SK-N-SH (cell line): ENCODE data around the gene BAIAP2L2. TPM values are rescaled to one million over a fixed set of nuclear protein-coding genes. Genes with fewer than 3 reads are reported as not detected.

Source experiments
- CTCF ChIA-PET: fragments of 300-600, 350-600 bp; formaldehyde crosslinking; extraction: SDS; loops from one replicate; lab custom pipeline; 2021; lab: Yijun Ruan, JAX
- POLR2A ChIA-PET: fragments of 350-600 bp; sonication (Branson Sonifier 250); formaldehyde crosslinking; extraction: SDS; loops from one replicate; lab custom pipeline; 2020; ENCODE audit warnings: antibody characterized with exemption, inconsistent platforms; lab: Yijun Ruan, JAX
- DNase-seq: peaks from one replicate; pipeline ENCODE4 v3.0.0; 2012
- H2AFZ ChIP-seq: fragments of 200-600 bp; sonication (generic); 2 replicates; pipeline ENCODE4 v1.8.1; 2016; ENCODE audit warnings: antibody characterized with exemption, mild to moderate bottlenecking, low read depth
- H3F3A ChIP-seq: fragments of 200-600 bp; sonication (generic); replicated peaks from 2 replicates; pipeline ENCODE3; 2016; ENCODE audit warnings: antibody characterized with exemption, mild to moderate bottlenecking; ENCODE audit not compliant: insufficient read depth
- H3K27ac ChIP-seq, 2 experiments: fragments of 200-500 bp in 1 of 2; fragments of 200-600 bp in 1 of 2; sonication (Bioruptor generic) in 1 of 2; sonication (generic), shearing (Covaris generic) in 1 of 2; 2 replicates each; pipeline versions ENCODE4 v1.5.1 to v1.6.1; 2014 to 2016; ENCODE audit warnings: low read depth in 2 of 2, inconsistent platforms in 1 of 2, low read length in 1 of 2, mild to moderate bottlenecking in 1 of 2, mixed read lengths in 1 of 2
- H3K27me3 ChIP-seq: fragments of 200-600 bp; sonication (generic), shearing (Covaris generic); 2 replicates; pipeline ENCODE4 v1.6.1; 2016; ENCODE audit warnings: mixed run types; ENCODE audit not compliant: insufficient read depth
- H3K36me3 ChIP-seq, 2 experiments: fragments of 200-500 bp in 1 of 2; fragments of 200-600 bp in 1 of 2; sonication (Bioruptor generic) in 1 of 2; sonication (generic) in 1 of 2; replicated peaks in 1 of 2; 2 replicates each; pipeline versions ENCODE3 to v1.5.1; 2014 to 2016; ENCODE audit warnings: low read length in 1 of 2, mild to moderate bottlenecking in 1 of 2; ENCODE audit not compliant: insufficient read depth in 2 of 2, control insufficient read depth in 1 of 2
- H3K4me1 ChIP-seq, 2 experiments: fragments of 200-500 bp in 1 of 2; fragments of 200-600 bp in 1 of 2; sonication (Bioruptor generic) in 1 of 2; sonication (generic), shearing (Covaris generic) in 1 of 2; 2 replicates each; pipeline versions ENCODE4 v1.5.1 to v1.6.1; 2014 to 2016; ENCODE audit warnings: low read depth in 1 of 2, low read length in 1 of 2, mixed run types in 1 of 2; ENCODE audit not compliant: insufficient read depth in 2 of 2, control insufficient read depth in 1 of 2
- H3K4me2 ChIP-seq: fragments of 200-600 bp; sonication (generic), shearing (Covaris generic); 2 replicates; pipeline ENCODE4 v1.6.1; 2017; ENCODE audit warnings: mixed run types
- H3K4me3 ChIP-seq, 2 experiments: fragments of 200-500 bp in 1 of 2; fragments of 200-600 bp in 1 of 2; sonication (Bioruptor generic) in 1 of 2; sonication (generic), shearing (Covaris generic) in 1 of 2; 2 replicates each; pipeline versions ENCODE4 v1.5.1 to v1.8.1; 2014 to 2016; ENCODE audit warnings: low read depth in 2 of 2, inconsistent platforms in 1 of 2, low read length in 1 of 2, mild to moderate bottlenecking in 1 of 2, mixed read lengths in 1 of 2, moderate library complexity in 1 of 2
- H3K79me2 ChIP-seq: fragments of 200-600 bp; sonication (generic); 2 replicates; pipeline ENCODE4 v1.8.1; 2017; ENCODE audit warnings: mild to moderate bottlenecking; ENCODE audit not compliant: insufficient read depth
- H3K9ac ChIP-seq: fragments of 200-600 bp; sonication (generic); 2 replicates; pipeline ENCODE4 v1.6.1; 2017; ENCODE audit warnings: mixed run types
- H3K9me2 ChIP-seq: fragments of 200-600 bp; sonication (generic); 2 replicates; pipeline ENCODE4 v1.6.1; 2017; ENCODE audit warnings: mixed run types
- H3K9me3 ChIP-seq: fragments of 200-600 bp; sonication (generic); 2 replicates; pipeline ENCODE4 v1.6.1; 2017; ENCODE audit warnings: mixed run types, mild to moderate bottlenecking, moderate library complexity
- H4K20me1 ChIP-seq: fragments of 200-600 bp; sonication (generic); 2 replicates; pipeline ENCODE4 v1.6.1; 2017; ENCODE audit warnings: mild to moderate bottlenecking, mixed run types; ENCODE audit not compliant: insufficient read depth
- CHD2 ChIP-seq: fragments of 150-350 bp; IDR thresholded peaks from 2 replicates; pipeline ENCODE4 v1.6.1; 2018; ENCODE audit warnings: low read length; ENCODE audit not compliant: partially characterized antibody
- EZH2phosphoT487 ChIP-seq: fragments of 200-600 bp; sonication (generic); IDR thresholded peaks from 2 replicates; pipeline ENCODE4 v1.6.1; 2017; ENCODE audit warnings: low read depth, mixed run types, mild to moderate bottlenecking, antibody characterized with exemption, moderate library complexity, borderline replicate concordance
- FOSL2 ChIP-seq: IDR thresholded peaks from 2 replicates; pipeline ENCODE4 v1.4.0; 2012; ENCODE audit warnings: low read depth, mild to moderate bottlenecking, moderate library complexity, borderline replicate concordance
- GABPA ChIP-seq: IDR thresholded peaks from 2 replicates; pipeline ENCODE4 v1.4.0; 2012; ENCODE audit warnings: low read depth, mild to moderate bottlenecking
- GATA2 ChIP-seq: sonication (generic); formaldehyde crosslinking; IDR thresholded peaks from 2 replicates; pipeline ENCODE4 v1.5.0; 2020; ENCODE audit warnings: mild to moderate bottlenecking, missing genetic modification reagents
- JUND ChIP-seq: IDR thresholded peaks from 2 replicates; pipeline ENCODE4 v1.4.0; 2012
- MEF2A ChIP-seq: IDR thresholded peaks from 2 replicates; pipeline ENCODE4 v1.4.0; 2012; ENCODE audit warnings: low read depth, borderline replicate concordance
- MXI1 ChIP-seq: IDR thresholded peaks from 2 replicates; pipeline ENCODE4 v1.6.1; 2012; ENCODE audit warnings: mild to moderate bottlenecking, low read depth, low read length, improper control_type of control experiment
- NFIC ChIP-seq: IDR thresholded peaks from 2 replicates; pipeline ENCODE4 v1.4.0; 2012; ENCODE audit warnings: borderline replicate concordance
- NRF1 ChIP-seq: IDR thresholded peaks from 2 replicates; pipeline ENCODE4 v1.6.1; 2012; ENCODE audit warnings: low read depth, mild to moderate bottlenecking, low read length
- POLR2AphosphoS5 ChIP-seq: IDR thresholded peaks from 2 replicates; pipeline ENCODE4 v1.6.1; 2012; ENCODE audit warnings: low read depth, low read length
- RAD21 ChIP-seq: IDR thresholded peaks from 2 replicates; pipeline ENCODE4 v1.6.1; 2012; ENCODE audit warnings: mild to moderate bottlenecking, low read length
- SMC3 ChIP-seq: IDR thresholded peaks from 2 replicates; pipeline ENCODE4 v1.6.1; 2012; ENCODE audit warnings: low read depth, low read length, improper control_type of control experiment
- TAF1 ChIP-seq: IDR thresholded peaks from 2 replicates; pipeline ENCODE4 v1.6.1; 2012; ENCODE audit warnings: low read depth, mild to moderate bottlenecking, low read length, moderate library complexity, borderline replicate concordance
- YY1 ChIP-seq: IDR thresholded peaks from 2 replicates; pipeline ENCODE4 v1.4.0; 2012; ENCODE audit warnings: low read depth, mild to moderate bottlenecking
- WGBS: methylation state at CpG from one replicate; pipeline ENCODE4 v1.1.6; 2017; ENCODE audit warnings: low lambda C conversion rate; 5-methylcytosine and 5-hydroxymethylcytosine counted together
- polyA plus RNA-seq, 3 experiments: library from polyadenylated mRNA; depleted of rRNA; stranded (reverse); fragments of >200 nt; gene quantifications; 2 replicates each; pipeline ENCODE4 v1.2.3, GENCODE V29; 2012
- TF ChIP-seq, protein P1 (sequence below): fragments of 150-350 bp; IDR thresholded peaks from 2 replicates; pipeline ENCODE4 v1.6.1; 2017; ENCODE audit warnings: antibody characterized with exemption, low read length, low read depth, borderline replicate concordance
- TF ChIP-seq, protein P2 (sequence below): IDR thresholded peaks from 2 replicates; pipeline ENCODE4 v1.4.0; 2012; ENCODE audit warnings: low read depth
- TF ChIP-seq, protein P3 (sequence below): IDR thresholded peaks from 2 replicates; pipeline ENCODE4; 2012
- TF ChIP-seq, protein P4 (sequence below): fragments of 200-600 bp; sonication (generic); IDR thresholded peaks from 2 replicates; pipeline ENCODE4 v1.6.1; 2017; ENCODE audit warnings: antibody characterized with exemption, mild to moderate bottlenecking, moderate library complexity

Gene BAIAP2L2
- polyA plus RNA-seq, 1 of the 3 experiments (the other 2 are of a cell fraction), result 0.16 TPM

DNA sequence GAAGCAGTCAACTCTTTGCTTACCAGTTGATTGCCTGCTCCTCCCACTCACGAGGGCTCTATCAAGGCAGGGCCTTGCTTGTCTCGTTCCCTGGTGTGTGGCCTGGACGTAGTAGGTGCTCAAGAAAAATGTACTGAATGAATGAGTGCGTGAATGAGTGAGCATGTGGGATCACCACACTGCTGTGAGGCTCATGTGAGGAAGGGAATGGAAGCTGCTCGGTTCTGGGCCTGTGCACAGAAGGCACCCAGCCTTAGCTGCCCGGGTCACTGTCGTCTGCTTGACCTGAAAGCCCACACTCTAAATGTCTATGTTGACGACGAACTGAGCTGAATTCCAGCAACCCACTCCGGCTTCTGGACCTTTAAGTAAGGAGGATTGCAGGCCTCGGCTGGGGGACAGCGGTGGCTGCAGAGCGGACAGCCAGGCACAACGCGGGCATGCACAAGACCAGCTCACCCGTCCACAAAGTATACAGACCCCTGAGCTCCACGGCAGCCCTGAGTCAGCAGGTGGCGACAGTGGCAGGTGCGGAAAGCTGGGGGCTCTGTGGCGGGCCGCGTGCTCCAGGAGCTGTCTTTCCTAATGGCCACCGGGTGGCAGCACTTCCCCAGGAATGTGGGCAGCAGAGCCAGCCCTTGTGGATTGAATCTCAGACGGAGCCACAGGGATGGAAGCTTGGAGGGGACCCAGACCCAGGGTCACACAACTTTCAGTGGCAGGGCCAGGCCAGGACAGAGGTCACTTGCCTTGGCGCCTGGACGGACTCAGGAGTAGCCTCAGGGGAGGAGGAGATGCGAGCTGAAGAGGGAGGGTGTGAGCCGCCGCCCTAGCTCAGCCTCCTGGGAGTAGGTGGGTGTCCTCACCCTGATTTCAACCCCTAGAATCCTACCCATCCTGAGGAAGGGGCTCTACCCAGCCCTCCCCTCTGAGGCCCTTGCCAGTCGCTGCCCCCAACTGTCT, 58.3 kb downstream of the BAIAP2L2 start:
- Histone ChIP-seq H3K36me3 (no peaks in the 10 kb centered on the region), H3K79me2 (no peaks in the 10 kb centered on the region), H3K27ac (no peak overlapping the region), H3K27me3 (no peaks in the 10 kb centered on the region; the same call in 1 of the 2 replicates), H3K9me3 (no peaks in the 10 kb centered on the region), H3F3A (no peaks in the 10 kb centered on the region), H3K9me2 (no peaks in the 10 kb centered on the region), H3K4me1 (peaks cover 0 to 6% of the 10 kb centered on the region in 2 experiments; a peak in 1 of 4 replicates), H3K9ac (no peak overlapping the region), H4K20me1 (no peaks in the 10 kb centered on the region), H3K4me3 (no peak overlapping the region; a peak in 1 of 4 replicates), H2AFZ (no peak overlapping the region), H3K4me2 (no peak overlapping the region)
- DNase-seq, result peak; percentile 84
- WGBS, result 29% methylated on average over 9 of the region's 30 CpGs
- TF ChIP-seq EZH2phosphoT487 (no peak), SMC3 (peak; percentile 64), YY1 (no peak), MXI1 (no peak), JUND (no peak), TAF1 (no peak), NFIC (no peak), FOSL2 (no peak), POLR2AphosphoS5 (no peak), NRF1 (no peak), MEF2A (no peak), GATA2 (CRISPR knock-in tag) (no peak), RAD21 (peak; percentile 80), CHD2 (no peak), GABPA (no peak)
- TF ChIP-seq, protein P1, sequence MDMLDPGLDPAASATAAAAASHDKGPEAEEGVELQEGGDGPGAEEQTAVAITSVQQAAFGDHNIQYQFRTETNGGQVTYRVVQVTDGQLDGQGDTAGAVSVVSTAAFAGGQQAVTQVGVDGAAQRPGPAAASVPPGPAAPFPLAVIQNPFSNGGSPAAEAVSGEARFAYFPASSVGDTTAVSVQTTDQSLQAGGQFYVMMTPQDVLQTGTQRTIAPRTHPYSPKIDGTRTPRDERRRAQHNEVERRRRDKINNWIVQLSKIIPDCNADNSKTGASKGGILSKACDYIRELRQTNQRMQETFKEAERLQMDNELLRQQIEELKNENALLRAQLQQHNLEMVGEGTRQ, result no peak
- TF ChIP-seq, protein P2, sequence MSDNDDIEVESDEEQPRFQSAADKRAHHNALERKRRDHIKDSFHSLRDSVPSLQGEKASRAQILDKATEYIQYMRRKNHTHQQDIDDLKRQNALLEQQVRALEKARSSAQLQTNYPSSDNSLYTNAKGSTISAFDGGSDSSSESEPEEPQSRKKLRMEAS, result no peak
- TF ChIP-seq, protein P3, sequence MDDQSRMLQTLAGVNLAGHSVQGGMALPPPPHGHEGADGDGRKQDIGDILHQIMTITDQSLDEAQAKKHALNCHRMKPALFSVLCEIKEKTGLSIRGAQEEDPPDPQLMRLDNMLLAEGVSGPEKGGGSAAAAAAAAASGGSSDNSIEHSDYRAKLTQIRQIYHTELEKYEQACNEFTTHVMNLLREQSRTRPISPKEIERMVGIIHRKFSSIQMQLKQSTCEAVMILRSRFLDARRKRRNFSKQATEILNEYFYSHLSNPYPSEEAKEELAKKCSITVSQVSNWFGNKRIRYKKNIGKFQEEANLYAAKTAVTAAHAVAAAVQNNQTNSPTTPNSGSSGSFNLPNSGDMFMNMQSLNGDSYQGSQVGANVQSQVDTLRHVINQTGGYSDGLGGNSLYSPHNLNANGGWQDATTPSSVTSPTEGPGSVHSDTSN, result no peak
- TF ChIP-seq, protein P4, sequence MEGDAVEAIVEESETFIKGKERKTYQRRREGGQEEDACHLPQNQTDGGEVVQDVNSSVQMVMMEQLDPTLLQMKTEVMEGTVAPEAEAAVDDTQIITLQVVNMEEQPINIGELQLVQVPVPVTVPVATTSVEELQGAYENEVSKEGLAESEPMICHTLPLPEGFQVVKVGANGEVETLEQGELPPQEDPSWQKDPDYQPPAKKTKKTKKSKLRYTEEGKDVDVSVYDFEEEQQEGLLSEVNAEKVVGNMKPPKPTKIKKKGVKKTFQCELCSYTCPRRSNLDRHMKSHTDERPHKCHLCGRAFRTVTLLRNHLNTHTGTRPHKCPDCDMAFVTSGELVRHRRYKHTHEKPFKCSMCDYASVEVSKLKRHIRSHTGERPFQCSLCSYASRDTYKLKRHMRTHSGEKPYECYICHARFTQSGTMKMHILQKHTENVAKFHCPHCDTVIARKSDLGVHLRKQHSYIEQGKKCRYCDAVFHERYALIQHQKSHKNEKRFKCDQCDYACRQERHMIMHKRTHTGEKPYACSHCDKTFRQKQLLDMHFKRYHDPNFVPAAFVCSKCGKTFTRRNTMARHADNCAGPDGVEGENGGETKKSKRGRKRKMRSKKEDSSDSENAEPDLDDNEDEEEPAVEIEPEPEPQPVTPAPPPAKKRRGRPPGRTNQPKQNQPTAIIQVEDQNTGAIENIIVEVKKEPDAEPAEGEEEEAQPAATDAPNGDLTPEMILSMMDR, result peak; percentile 65
- POLR2A ChIA-PET, result no interaction called here
- CTCF ChIA-PET, result interaction anchor here (0.7 to 2.4 kb wide), 27 partner anchors 9 to 605 kb away, joined by 3 to 27 read pairs (median 4); partner anchors contain the start of genes DMC1, MAFF and PLA2G6
